ENCODE measurements around the gene TMEM139.
"Not testable (repeated sequence)": the region's sequence is repeated elsewhere in the genome, so short reads cannot be mapped to it uniquely, and the experiment has no call there.

Gene TMEM139

DNA sequence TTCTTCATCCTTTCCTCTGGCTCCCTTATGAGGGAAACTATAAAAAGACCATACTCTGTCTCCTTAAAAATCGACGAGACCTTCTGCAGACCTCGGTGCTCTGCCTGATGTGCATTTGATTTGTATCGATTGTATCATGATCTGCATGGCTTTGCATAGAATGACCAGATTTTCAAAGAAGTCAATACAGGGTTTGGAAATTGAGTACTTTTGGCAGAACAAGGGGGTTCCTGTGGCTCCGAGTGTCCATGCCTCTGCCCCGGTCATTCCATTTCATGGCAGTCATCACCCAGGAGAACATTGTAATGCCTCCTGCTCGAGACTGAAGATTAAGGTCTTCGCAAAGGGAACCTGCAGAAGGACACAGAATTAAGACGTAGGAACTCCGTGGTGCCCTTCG is 4.1 kb downstream of the TMEM139 start:
- H3K4me1 ChIP-seq (ENCODE audit: insufficient read depth, insufficient read length) = peaks cover 8% of the 10 kb centered on the region
- peak overlapping the region; percentile 89 for H3K4me3 ChIP-seq (ENCODE audit: insufficient read length, low read depth)
- H3K36me3 ChIP-seq (ENCODE audit: insufficient read depth, insufficient read length, low read length) = peaks cover 40% of the 10 kb centered on the region
- DNase-seq (ENCODE audit: low read depth, low spot score) = no peak
- H3K9ac ChIP-seq (ENCODE audit: insufficient read length, low read depth) = peak overlapping the region; percentile 97
- H3K9me3 ChIP-seq (ENCODE audit: insufficient read depth, low read length) = peaks cover 19% of the 10 kb centered on the region
- TF ChIP-seq ZNF274 (IDR thresholded peaks at IDR 0.05; ENCODE audit: low read depth, low read length) (no peak), YY1 (IDR thresholded peaks at IDR 0.05; ENCODE audit: insufficient read depth, insufficient read length) (no peak), SUZ12 (IDR thresholded peaks at IDR 0.05; ENCODE audit: extremely low read depth, insufficient read depth, insufficient read length) (no peak)
- H3K27me3 ChIP-seq (ENCODE audit: insufficient read depth, insufficient read length) = peaks cover 5% of the 10 kb centered on the region

DNA sequence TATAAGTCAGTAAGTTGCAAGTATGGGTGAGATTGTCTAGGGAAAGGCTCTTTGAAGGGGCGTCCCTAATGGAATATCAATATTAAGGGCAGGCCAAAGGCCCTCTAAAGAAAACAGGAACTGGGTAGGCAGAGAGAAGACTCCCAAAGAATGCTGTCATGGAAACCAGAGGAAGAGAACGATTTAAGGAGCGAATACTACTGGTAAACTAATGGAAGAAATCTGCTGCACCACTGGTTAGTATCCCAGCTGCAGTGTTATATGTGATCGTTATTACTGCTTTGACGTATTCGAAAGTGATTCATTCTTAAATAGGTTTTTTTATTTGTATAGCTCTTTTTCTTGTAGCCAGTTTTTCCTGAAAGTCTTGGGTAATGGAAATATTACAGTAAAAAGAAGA is 4.7 kb downstream of the TMEM139 start:
- Histone ChIP-seq H3K4me1 (ENCODE audit: insufficient read depth, insufficient read length) (peaks cover 8% of the 10 kb centered on the region), H3K27me3 (ENCODE audit: insufficient read depth, insufficient read length) (peaks cover 5% of the 10 kb centered on the region), H3K9me3 (ENCODE audit: insufficient read depth, low read length) (peaks cover 19% of the 10 kb centered on the region), H3K9ac (ENCODE audit: insufficient read length, low read depth) (peak overlapping the region; percentile 97), H3K36me3 (ENCODE audit: insufficient read depth, insufficient read length, low read length) (peaks cover 46% of the 10 kb centered on the region), H3K4me3 (ENCODE audit: insufficient read length, low read depth) (peak overlapping the region; percentile 89)
- TF ChIP-seq SUZ12 (IDR thresholded peaks at IDR 0.05; ENCODE audit: extremely low read depth, insufficient read depth, insufficient read length) (no peak), YY1 (IDR thresholded peaks at IDR 0.05; ENCODE audit: insufficient read depth, insufficient read length) (no peak), ZNF274 (IDR thresholded peaks at IDR 0.05; ENCODE audit: low read depth, low read length) (no peak)
- DNase-seq (ENCODE audit: low read depth, low spot score) = no peak

DNA sequence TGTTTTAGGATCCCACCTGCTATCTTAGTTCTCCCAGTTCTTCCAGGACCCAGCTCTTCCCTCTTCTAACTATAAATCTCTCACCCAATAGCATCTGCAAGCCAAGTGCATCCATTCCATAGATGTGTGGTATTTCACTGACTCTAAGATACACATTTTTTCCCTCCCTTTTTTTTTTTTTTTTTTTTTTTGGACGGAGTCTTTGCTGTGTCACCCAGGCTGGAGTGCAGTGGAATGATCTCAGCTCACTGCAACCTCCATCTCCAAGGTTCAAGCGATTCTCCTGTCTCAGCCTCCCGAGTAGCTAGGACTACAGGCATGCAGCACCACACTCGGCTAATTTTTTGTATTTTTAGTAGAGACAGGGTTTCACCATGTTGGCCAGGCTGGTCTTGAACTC is 5.1 kb downstream of the TMEM139 start:
- peaks cover 19% of the 10 kb centered on the region for H3K9me3 ChIP-seq (ENCODE audit: insufficient read depth, low read length)
- H3K4me1 ChIP-seq (ENCODE audit: insufficient read depth, insufficient read length); DNase-seq (ENCODE audit: low read depth, low spot score); H3K4me3 ChIP-seq (ENCODE audit: insufficient read length, low read depth); H3K9ac ChIP-seq (ENCODE audit: insufficient read length, low read depth); H3K27me3 ChIP-seq (ENCODE audit: insufficient read depth, insufficient read length): not testable (repeated sequence)
- H3K36me3 ChIP-seq (ENCODE audit: insufficient read depth, insufficient read length, low read length) = peaks cover 51% of the 10 kb centered on the region

DNA sequence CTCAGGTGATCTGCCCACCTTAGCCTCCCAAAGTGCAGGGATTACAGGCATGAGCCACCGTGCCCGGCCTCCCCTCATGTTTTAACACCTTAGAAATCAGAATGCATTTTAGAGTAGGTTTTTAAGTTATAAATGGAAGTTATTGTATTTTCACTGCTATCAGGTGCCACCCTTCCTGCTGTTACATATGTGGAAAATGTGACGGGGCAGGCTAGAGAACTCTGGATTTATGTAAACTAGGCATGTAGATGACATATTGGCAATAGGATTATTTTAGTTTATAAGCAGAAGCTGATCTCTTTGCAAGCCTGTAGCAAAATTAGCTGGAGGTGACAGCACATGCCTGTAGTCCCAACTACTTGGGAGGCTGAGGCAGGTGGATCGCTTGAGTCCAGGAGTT is 5.5 kb downstream of the TMEM139 start:
- H3K9ac ChIP-seq (ENCODE audit: insufficient read length, low read depth) = no peak overlapping the region
- H3K36me3 ChIP-seq (ENCODE audit: insufficient read depth, insufficient read length, low read length) = peaks cover 55% of the 10 kb centered on the region
- H3K27me3 ChIP-seq (ENCODE audit: insufficient read depth, insufficient read length) = peaks cover 5% of the 10 kb centered on the region
- no peak for DNase-seq (ENCODE audit: low read depth, low spot score)
- peaks cover 19% of the 10 kb centered on the region for H3K9me3 ChIP-seq (ENCODE audit: insufficient read depth, low read length)
- H3K4me1 ChIP-seq (ENCODE audit: insufficient read depth, insufficient read length) = peaks cover 6% of the 10 kb centered on the region
- no peak for TF ChIP-seq ZNF274 (IDR thresholded peaks at IDR 0.05; ENCODE audit: low read depth, low read length)
- no peak for TF ChIP-seq SUZ12 (IDR thresholded peaks at IDR 0.05; ENCODE audit: extremely low read depth, insufficient read depth, insufficient read length)
- no peak for TF ChIP-seq YY1 (IDR thresholded peaks at IDR 0.05; ENCODE audit: insufficient read depth, insufficient read length)
- H3K4me3 ChIP-seq (ENCODE audit: insufficient read length, low read depth) = no peak overlapping the region

DNA sequence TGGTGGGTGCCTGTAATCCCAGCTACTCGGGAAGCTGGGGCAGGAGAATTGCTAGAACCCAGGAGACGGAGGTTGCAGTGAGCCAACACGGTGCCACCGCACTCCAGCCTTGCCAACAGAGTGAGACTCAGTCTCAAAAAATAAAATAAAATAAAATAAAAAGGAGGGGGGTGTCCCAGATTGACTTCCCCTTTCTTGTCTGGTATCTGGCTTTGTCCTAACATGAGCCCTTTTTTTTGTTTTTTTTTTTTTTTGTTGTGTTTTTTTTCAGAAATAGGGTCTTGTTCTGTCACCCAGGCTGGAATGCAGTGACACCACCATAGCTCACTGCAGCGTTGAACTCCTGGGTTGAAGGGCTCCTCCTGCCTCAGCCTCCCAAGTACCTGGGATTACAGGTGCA is 8.1 kb downstream of the TMEM139 start:
- no peak for TF ChIP-seq ZNF274 (IDR thresholded peaks at IDR 0.05; ENCODE audit: low read depth, low read length)
- TF ChIP-seq SUZ12 (IDR thresholded peaks at IDR 0.05; ENCODE audit: extremely low read depth, insufficient read depth, insufficient read length) = no peak
- TF ChIP-seq YY1 (IDR thresholded peaks at IDR 0.05; ENCODE audit: insufficient read depth, insufficient read length) = no peak
- Histone ChIP-seq H3K9me3 (ENCODE audit: insufficient read depth, low read length) (0 out of 2 replicates have a peak, but pooled peaks cover under 1% of the 10 kb centered on the region), H3K27me3 (ENCODE audit: insufficient read depth, insufficient read length) (no peaks in the 10 kb centered on the region), H3K36me3 (ENCODE audit: insufficient read depth, insufficient read length, low read length) (peaks cover 76% of the 10 kb centered on the region), H3K4me3 (ENCODE audit: insufficient read length, low read depth) (no peak overlapping the region), H3K4me1 (ENCODE audit: insufficient read depth, insufficient read length) (peaks cover 3% of the 10 kb centered on the region), H3K9ac (ENCODE audit: insufficient read length, low read depth) (no peak overlapping the region)
- DNase-seq (ENCODE audit: low read depth, low spot score) = no peak

DNA sequence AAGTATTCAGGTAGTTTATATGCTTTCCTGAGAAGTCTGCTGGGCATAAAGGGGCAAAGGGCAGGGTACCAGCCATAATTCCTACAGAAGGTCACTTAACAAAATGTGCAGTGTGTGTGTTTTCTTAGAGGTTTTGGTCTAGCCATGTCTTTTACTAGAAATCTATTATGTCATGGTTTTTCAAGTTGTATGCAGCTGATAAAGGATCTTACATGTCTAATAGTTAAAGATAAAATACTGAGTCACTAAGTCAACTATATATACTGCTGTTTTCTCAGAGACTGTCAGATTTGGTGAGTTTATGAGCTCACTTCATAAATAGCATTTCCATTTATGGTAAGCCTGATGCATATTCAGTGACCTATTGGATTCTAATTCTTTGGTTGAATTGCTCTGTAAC is 11.1 kb downstream of the TMEM139 start:
- H3K4me3 ChIP-seq (ENCODE audit: insufficient read length, low read depth) = no peak overlapping the region
- no peaks in the 10 kb centered on the region for H3K4me1 ChIP-seq (ENCODE audit: insufficient read depth, insufficient read length)
- no peak for TF ChIP-seq SUZ12 (IDR thresholded peaks at IDR 0.05; ENCODE audit: extremely low read depth, insufficient read depth, insufficient read length)
- TF ChIP-seq ZNF274 (IDR thresholded peaks at IDR 0.05; ENCODE audit: low read depth, low read length) = no peak
- TF ChIP-seq YY1 (IDR thresholded peaks at IDR 0.05; ENCODE audit: insufficient read depth, insufficient read length) = no peak
- H3K36me3 ChIP-seq (ENCODE audit: insufficient read depth, insufficient read length, low read length) = peaks cover 94% of the 10 kb centered on the region
- no peaks in the 10 kb centered on the region for H3K9me3 ChIP-seq (ENCODE audit: insufficient read depth, low read length)
- no peak for DNase-seq (ENCODE audit: low read depth, low spot score)
- H3K27me3 ChIP-seq (ENCODE audit: insufficient read depth, insufficient read length) = no peaks in the 10 kb centered on the region
- no peak overlapping the region for H3K9ac ChIP-seq (ENCODE audit: insufficient read length, low read depth)

DNA sequence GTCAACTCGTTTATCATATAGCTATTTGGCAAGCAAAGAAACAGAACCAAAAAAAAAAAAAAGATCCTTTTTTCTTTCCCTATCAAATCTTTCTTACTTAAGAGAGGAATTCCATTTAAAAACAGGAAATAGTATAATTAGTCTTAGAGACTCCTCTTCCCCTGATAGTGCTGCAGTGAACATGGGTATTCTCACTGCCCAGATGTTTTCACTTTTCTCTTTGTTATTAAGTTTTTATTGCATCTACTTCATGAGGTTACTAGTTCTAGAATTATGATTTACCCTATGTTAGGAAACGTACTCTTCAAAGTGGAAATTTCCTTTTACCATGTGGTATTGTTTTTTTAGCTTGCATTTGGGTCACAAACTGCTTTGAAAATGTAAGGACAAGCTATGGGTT is 11.9 kb downstream of the TMEM139 start:
- Histone ChIP-seq H3K36me3 (ENCODE audit: insufficient read depth, insufficient read length, low read length) (peaks cover 95% of the 10 kb centered on the region), H3K9me3 (ENCODE audit: insufficient read depth, low read length) (no peaks in the 10 kb centered on the region), H3K27me3 (ENCODE audit: insufficient read depth, insufficient read length) (no peaks in the 10 kb centered on the region), H3K4me3 (ENCODE audit: insufficient read length, low read depth) (no peak overlapping the region), H3K4me1 (ENCODE audit: insufficient read depth, insufficient read length) (no peaks in the 10 kb centered on the region), H3K9ac (ENCODE audit: insufficient read length, low read depth) (no peak overlapping the region)
- TF ChIP-seq SUZ12 (IDR thresholded peaks at IDR 0.05; ENCODE audit: extremely low read depth, insufficient read depth, insufficient read length) = no peak
- TF ChIP-seq YY1 (IDR thresholded peaks at IDR 0.05; ENCODE audit: insufficient read depth, insufficient read length) = no peak
- no peak for TF ChIP-seq ZNF274 (IDR thresholded peaks at IDR 0.05; ENCODE audit: low read depth, low read length)
- DNase-seq (ENCODE audit: low read depth, low spot score) = no peak

DNA sequence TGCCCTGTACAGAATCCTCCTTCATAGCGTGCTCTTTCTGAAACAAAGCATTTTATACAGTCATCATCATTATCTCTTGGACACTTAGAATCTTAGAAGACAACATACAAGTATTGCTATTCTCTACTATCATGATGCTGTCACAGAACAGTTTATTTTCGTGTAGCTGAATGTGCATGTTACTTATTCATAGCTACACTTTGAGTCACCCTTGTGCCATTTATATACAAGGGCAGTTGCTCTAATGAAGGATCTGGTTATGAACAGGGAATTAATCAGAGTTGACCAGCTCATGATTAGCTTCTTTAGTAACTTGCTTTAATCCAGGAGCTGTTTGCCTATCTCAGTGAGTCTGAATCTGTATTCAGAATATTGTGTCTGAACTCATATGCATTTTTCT is 14.6 kb downstream of the TMEM139 start:
- Histone ChIP-seq H3K27me3 (ENCODE audit: insufficient read depth, insufficient read length) (no peaks in the 10 kb centered on the region), H3K9ac (ENCODE audit: insufficient read length, low read depth) (no peak overlapping the region), H3K4me3 (ENCODE audit: insufficient read length, low read depth) (no peak overlapping the region), H3K9me3 (ENCODE audit: insufficient read depth, low read length) (no peaks in the 10 kb centered on the region), H3K36me3 (ENCODE audit: insufficient read depth, insufficient read length, low read length) (peaks cover 95% of the 10 kb centered on the region), H3K4me1 (ENCODE audit: insufficient read depth, insufficient read length) (no peaks in the 10 kb centered on the region)
- no peak for DNase-seq (ENCODE audit: low read depth, low spot score)
- TF ChIP-seq ZNF274 (IDR thresholded peaks at IDR 0.05; ENCODE audit: low read depth, low read length) (no peak), SUZ12 (IDR thresholded peaks at IDR 0.05; ENCODE audit: extremely low read depth, insufficient read depth, insufficient read length) (no peak), YY1 (IDR thresholded peaks at IDR 0.05; ENCODE audit: insufficient read depth, insufficient read length) (no peak)

Measured in NT2/D1 (cell line).